Activated CD8-positive, alpha-beta memory T cell treated with anti-CD3 and anti-CD28 coated beads, Interleukin-2, amount 50 U/mL, for 48 hours (primary cell): ENCODE measurements around the gene WDR45B.
A peak's percentile ranks its signal among the peaks of the same experiment; 100 is the strongest.

ENCODE experiments used
- DNase-seq: peaks from one replicate; pipeline ENCODE4 v3.0.0-alpha.2; 2020

The WDR45B gene

GRCh38 chr17:82648165-82648668 is at the start of gene WDR45B:
WDR45B (minus strand) TSS chr17:82648444; CDS start chr17:82648340, 104 bp downstream.
- DNase-seq = peak; percentile 92

DNA sequence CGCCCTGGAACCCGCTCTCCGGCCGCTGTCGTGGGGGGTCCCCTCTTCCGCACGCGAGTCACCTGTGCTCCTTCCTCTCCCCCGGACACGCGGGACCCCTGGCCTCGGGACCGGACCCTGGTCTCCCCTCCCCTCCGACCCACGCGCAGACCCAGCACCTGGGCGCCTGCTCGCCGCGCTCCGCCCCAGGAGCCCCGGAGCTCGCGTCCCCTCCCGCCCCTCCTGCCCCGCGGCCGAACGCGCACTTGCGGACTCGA is 49.5 kb upstream of the WDR45B start:
- peak; percentile 61 for DNase-seq

- DNase-seq = no peak
Observed at GRCh38 chr17:82696916-82697807, 48.9 kb upstream of the WDR45B start.

- DNase-seq = no peak
Observed at GRCh38 chr17:82696259-82696658, 48.0 kb upstream of the WDR45B start.

DNA sequence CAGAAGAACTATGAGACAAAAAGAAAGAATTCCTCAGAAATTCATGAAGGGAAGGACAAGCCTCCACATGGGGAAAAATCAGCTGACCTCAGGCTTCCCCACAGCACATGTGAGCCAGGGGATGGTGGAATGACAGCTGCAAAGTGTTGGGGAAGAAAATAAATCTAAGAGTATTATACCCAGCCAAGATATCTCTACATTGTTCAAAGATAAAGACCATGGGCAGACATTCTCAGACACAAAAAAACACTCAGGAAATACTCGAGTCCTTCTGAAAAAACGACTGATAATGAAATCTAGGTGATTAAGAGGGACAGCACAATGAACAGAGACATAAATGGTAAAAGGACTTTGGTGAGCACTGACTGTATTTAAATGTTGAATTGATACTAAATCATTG is 46.4 kb upstream of the WDR45B start:
- no peak for DNase-seq

GRCh38 chr17:82693168-82693867 is 45.1 kb upstream of the WDR45B start:
- no peak for DNase-seq

- DNase-seq = no peak
Observed at GRCh38 chr17:82692268-82692667, 44.0 kb upstream of the WDR45B start.

- DNase-seq = no peak
Observed at GRCh38 chr17:82691714-82692113, 43.5 kb upstream of the WDR45B start.

- DNase-seq = no peak
Observed at GRCh38 chr17:82690786-82691489, 42.7 kb upstream of the WDR45B start.

GRCh38 chr17:82689077-82689476 is 40.8 kb upstream of the WDR45B start:
- DNase-seq = no peak

DNA sequence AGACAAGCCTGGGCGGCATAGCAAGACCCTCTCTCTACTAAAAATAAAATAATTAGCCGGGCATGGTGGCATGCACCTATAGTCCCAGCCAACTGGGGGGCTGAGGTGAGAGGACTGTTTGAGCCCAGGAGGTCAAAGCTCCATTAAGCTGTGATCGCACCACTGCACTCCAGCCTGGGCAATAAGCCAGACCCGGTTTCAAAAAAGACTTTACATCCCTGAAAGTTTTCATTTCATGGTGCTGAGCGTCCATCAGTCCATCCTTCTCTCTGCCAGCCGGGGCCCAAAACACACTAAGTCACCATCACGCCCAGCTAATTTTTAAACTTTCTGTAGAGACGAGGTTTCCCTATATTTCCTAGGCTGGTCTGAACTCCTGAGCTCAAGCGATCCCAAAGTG is 39.6 kb upstream of the WDR45B start:
- DNase-seq = no peak

DNA sequence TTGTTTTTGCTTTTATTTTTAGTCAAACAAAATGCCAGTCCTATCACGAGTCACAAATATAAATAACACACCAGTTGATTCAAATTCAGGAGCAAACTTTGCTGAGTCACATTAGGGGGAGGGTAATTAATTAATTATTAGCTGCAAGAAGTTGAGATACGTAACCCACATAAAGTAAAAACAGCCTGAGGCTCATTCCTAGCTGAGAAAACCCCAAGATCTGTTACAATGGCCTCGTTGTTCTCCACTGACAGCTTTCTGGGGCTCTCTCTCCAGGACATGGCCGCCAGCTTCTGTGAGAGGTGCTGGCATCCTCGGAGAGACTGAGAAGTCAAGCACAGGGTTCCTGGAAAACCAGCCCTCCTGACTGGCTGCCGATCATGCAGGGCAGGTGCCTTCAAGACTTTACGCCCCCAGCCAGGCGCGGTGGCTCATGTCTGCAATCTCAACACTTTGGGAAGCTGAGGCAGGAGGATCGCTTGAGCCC is 39.2 kb upstream of the WDR45B start:
- DNase-seq = no peak

GRCh38 chr17:82686366-82687324 is 38.4 kb upstream of the WDR45B start:
- no peak for DNase-seq

- no peak for DNase-seq
Observed at GRCh38 chr17:82685291-82685690, 37.0 kb upstream of the WDR45B start.

DNA sequence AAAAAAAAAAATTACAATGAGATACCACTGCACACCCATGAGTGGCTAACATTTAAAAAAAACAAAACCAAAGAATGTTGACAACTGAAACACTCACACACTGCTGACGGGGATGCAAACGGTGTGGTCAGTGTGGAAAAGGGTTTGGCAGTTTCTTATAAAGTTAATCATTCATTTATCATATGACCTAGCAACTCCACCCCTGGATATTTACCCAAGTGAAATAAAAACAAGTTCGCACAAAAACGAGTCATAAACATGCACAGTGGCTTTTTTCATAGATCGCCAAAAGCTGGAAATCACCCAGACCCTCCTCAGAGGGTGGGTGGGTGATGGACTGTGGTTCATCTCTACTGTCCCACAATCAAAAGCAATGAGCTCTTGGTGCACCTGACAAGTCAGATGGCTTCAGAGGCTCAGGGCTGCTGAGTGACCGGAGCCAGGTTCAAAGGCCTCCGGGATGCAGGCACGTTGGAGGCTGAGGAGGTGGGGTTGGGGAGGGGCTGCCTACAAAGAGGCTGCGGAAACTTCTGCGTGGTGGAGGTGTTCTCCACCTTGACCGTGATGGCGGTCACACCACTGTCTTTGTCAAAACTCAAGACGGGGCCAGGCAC is 36.1 kb upstream of the WDR45B start:
- DNase-seq = no peak

DNA sequence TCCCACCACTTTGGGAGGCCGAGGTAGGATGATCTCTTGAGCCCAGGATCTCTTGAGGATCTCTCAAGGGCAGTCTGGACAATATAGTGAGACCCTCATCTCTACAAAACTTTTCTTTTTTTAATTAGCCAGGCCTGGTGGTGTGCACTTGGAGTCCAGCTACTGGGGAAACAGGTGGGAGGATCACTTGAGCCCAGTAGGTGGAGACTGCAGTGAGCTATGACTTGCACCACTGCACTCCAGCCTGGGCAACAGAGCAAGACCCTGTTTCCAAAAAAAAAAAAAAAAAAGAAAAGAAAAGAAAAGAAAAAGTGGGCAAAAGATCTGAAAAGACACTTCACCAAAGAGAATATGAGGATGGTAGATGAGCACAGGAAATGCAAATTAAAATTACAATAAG is 35.3 kb upstream of the WDR45B start:
- no peak for DNase-seq

DNA sequence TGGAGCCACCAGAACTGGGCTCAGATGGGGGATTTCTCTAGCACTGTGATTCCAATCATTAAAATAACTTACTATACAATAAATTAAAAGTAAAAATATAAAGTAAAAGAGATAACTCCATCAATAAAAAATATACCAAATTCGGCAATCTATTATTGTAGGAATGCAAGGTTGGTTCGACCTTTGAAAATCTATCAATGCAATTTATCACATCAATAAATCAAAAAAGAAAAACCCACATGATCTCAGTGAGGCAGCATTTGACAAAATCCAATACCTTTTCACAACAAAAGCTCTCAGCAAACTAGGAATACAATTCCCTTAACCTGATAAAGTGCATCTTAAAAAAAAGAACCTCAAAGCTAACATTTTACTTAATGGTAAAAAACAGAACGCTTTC is 33.3 kb upstream of the WDR45B start:
- no peak for DNase-seq

DNA sequence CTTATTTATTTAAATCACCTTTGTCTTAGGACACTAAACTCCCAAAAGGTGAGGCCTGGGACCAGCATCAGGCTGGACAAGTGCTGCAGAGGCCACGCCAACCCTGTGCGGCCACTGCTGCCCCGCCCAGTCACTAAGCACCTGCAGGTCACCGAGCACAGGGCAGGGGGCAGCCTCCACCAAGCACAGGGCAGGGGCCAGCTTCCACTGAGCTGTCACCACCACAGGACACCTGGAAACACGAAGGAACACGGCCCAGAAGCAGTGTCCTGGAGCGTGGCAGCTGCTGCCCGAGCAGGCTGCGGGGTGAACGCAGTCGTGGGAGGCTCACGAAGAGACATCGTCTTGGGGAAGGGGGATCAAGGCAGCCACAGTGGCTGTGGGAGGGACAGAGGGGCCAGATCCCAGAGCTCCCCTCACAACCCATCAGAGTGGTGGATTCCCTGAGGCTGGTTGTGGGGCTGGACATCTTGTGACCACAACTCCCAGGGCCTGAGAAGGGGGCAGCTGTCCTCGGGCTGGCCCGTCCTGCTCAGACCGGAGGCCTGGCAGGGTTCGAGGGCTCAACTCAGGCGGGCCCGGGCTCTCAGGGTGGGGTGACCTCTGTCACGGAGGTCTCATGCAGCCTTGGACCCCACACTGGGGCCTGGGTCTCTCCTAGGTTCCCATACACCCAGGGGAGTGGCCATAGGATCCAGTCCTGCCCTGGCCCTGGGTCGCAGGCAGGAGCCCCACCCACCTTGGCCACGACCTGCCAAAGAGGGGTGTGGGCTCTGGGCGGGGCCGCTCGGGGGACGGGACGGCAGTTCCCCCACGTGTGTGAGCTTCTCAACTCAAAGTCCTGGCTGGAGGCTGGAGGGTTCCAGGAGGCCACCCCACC is 31.6 kb upstream of the WDR45B start:
- DNase-seq = no peak

GRCh38 chr17:82678265-82678891 is 30.1 kb upstream of the WDR45B start:
- DNase-seq = no peak

GRCh38 chr17:82677353-82677925 is 29.2 kb upstream of the WDR45B start:
- DNase-seq = no peak
